Occipital lobe (tissue), 2 donors: ENCODE data around the gene ZNF335. TPM values are rescaled to one million over a fixed set of nuclear protein-coding genes. Genes with fewer than 3 reads are reported as not detected.
"Not testable (repeated sequence)": the region's sequence is repeated elsewhere in the genome, so short reads cannot be mapped to it uniquely, and the experiment has no call there.

Experiments
- DNase-seq: peaks from one replicate; lab custom pipeline; 2025; lab: John Stamatoyannopoulos, UW
- total RNA-seq: library from RNA; depleted of rRNA; stranded (reverse); fragments of >200 nt; gene quantifications from one replicate; pipeline ENCODE4 v1.2.3, GENCODE V29; 2014

Gene ZNF335
- total RNA-seq, 1 donor from 2014 or later, result 13.9 TPM

DNA sequence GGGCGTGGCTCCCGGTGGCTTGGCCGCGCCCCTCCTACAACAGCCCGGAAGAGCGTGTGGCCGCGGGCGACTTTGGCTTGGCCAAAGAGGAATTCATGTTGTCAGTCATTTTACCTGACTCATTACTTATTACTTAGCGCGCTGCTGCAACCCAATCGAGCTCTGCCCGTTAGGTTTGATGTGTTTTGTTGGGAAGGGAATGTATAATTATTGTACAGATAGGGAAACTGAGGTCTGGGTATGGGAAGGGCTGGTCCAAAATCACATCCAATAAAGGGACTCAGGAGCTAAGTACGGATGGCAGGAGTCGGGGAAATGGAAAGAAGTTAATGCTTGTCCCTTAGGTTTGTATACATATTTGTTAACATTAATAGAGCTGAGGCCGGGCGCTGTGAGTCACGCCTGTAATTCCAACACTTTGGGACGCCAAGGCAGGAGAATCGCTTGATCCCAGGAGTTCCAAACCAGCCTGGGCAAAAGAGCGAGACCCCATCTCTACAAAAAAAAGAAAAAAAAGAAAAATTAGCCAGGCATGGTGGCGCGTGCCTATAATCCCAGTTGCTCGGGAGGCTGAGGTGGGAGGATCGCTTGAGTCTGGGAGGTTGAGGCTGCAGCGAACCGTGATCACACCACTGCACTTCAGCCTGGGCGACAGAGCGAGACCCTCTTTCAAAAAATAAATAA lies 639 bp upstream of the ZNF335 start:
- DNase-seq, result no peak

- DNase-seq, result no peak
These were observed 653 bp downstream of the ZNF335 start for GRCh38 chr20:45971425-45971674.

DNA sequence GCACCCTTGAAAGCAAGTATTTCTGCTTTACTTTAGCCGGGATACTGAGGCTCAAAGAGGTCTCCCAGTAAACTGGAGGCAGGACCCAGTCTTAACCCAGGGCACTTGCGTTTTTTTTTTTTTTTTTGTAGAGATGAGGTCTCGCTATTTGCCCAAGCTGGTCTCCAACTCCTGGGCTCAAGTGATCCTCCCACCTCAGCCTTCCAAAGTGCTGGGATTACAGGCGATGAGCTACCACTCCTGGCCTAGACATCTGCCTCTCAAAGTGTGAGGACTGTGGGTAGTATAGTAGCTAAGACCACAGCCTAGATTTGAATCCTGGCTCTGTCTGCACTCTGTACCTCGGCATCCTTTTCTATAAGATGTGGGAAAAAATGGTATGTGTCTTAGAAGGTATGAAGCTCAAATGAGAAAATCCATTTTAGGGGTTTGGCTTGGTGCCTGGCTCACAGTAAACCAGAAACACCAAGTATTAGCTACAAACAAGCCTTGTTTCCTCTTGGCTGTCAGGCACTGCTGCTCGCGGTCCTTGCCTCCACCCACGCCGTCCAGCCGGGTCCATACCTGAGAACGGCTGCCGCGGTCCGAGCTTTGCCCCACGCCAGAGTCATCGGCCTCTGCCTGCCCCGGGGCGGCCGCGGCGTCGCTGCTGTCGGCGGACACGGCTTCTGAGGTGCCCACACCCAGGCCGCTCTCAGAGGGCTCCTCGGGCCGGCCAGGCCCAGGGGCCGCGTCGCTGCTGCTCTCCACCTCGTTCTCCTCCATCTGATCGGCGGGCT lies 1.2 kb downstream of the ZNF335 start:
- DNase-seq, result no peak

- no peak for DNase-seq
These were observed 2.0 kb downstream of the ZNF335 start for GRCh38 chr20:45969712-45970634.

- DNase-seq, result no peak
These were observed 2.9 kb downstream of the ZNF335 start for GRCh38 chr20:45968801-45969711.

GRCh38 chr20:45968081-45968671 lies 3.8 kb downstream of the ZNF335 start:
- DNase-seq, result no peak

- no peak for DNase-seq
These were observed 4.4 kb downstream of the ZNF335 start for GRCh38 chr20:45967551-45968080.

- no peak for DNase-seq
These were observed 6.6 kb downstream of the ZNF335 start for GRCh38 chr20:45965169-45966002.

- DNase-seq, result no peak
These were observed 8.0 kb downstream of the ZNF335 start for GRCh38 chr20:45964006-45964400.

GRCh38 chr20:45963059-45964005 lies 8.7 kb downstream of the ZNF335 start:
- DNase-seq, result no peak

GRCh38 chr20:45962031-45962755 lies 9.8 kb downstream of the ZNF335 start:
- DNase-seq, result no peak

DNA sequence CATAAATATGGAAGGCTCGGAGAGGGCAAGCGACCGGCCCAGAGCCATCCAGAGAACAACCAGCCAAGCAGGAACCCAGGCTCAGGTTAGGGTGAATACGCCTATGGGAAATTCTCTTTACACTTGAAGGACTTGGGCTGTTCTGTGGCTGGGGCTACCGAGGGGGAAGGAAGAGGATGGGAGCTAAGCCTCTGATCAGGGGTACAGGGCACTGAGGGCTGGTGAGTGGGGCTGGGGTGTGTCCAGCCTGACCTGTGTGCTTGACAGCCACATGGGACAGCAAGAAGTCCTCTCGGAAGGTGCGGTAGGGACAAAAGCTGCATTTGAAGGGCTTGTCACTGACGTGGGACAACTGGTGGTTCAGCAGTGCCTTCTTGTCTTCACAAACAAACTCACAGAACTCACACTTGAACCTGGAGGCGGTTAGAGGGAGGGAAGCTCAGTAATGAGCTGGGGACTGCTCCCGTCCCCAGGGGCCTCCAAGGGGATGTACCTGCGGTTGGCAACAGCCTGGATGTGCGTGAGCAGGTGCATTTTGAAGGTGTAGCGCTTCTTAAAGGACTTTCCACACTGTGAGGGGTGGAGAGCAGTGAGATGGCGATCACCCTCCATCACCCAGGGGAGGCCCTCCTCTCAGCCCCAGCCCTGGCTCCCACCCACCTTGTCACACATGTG lies 11.9 kb downstream of the ZNF335 start:
- DNase-seq, result no peak

DNA sequence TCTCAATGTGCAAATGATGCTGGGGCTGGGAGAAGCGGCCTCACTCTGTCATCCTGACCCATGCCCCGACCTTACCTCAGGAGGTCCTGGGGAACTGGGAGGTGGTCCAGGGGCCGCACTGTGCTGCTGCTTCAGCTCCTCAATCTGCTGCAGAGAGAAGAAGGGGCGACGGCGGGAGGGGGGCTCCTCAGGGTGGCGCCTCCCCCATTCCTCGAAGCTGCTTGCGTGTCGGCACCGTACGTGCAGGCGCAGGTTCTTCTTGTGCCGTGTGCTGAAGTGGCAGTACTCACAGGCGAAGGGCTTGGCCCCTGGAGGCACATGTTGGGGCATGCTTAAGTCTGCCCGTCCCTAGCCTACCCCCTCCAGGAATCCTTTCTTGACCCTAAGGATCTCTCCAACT lies 12.9 kb downstream of the ZNF335 start:
- no peak for DNase-seq

- no peak for DNase-seq
These were observed 13.4 kb downstream of the ZNF335 start for GRCh38 chr20:45958593-45958992.

GRCh38 chr20:45957021-45957941 lies 14.7 kb downstream of the ZNF335 start:
- no peak for DNase-seq

DNA sequence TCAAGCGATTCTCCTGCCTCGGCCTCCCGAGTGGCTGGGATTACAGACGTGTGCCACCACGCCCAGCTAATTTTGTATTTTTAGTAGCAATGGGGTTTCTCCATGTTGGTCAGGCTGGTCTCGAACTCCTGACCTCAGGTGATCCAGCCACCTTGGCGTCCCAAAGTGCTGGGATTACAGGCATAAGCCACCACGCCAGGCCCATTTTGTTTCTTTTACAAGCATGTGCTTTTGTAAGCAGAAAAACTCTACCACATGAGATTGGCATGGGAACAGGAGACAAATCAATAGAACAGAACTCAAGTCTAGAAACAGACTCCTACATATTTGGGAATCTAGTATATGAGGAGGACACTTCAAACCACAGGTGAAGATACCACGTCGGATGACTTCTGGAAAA lies 15.7 kb downstream of the ZNF335 start:
- DNase-seq, result not testable (repeated sequence)
